ENCODE data around the gene PNPLA4. TPM values are rescaled to one million over a fixed set of nuclear protein-coding genes. Genes with fewer than 3 reads are reported as not detected.

The PNPLA4 gene
- total RNA-seq, 2 donors from 2014 or later = 0.95 to 11.6 TPM

DNA sequence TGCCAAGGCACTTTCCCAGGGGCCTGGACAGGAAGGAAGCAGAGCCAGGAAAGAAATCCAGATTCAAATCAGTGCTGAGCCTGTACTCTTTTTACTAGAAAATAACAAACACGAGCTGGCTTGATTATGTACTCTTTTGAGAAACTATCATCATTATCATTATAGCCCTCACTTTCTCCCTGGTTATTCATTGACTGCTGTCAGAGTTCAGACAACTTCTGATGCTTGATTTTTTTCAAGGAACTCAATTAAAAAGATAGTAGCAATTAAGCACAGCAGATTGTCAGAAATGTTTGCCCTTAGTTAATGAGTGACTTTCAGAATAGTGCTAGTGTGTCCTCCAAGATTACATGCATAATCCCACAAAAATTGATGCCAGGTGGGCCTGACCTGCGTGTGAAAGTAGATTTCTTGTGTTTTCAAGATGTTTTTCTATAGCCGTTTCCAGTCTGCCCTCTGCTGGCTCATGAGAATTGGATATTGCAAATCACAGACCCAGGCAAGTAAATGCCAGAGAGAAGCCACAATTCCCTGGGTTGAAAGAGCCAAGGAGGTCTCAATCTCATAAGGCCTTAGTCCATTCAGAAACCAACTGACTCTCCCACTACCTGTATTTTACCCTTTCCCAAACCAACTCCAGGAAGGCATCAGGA lies 14.3 kb upstream of the PNPLA4 start:
- ATAC-seq (ENCODE audit: insufficient number of reproducible peaks, low FRiP score, low read depth) (no peak), DNase-seq (ENCODE audit: low spot score) (no peak)
- H3K27me3 ChIP-seq (replicated peaks; ENCODE audit: insufficient read depth) = no peaks in the 10 kb centered on the region
- no peaks in the 10 kb centered on the region for H3K9me3 ChIP-seq
- H3K4me3 ChIP-seq = no peak overlapping the region
- TF ChIP-seq, protein P1, sequence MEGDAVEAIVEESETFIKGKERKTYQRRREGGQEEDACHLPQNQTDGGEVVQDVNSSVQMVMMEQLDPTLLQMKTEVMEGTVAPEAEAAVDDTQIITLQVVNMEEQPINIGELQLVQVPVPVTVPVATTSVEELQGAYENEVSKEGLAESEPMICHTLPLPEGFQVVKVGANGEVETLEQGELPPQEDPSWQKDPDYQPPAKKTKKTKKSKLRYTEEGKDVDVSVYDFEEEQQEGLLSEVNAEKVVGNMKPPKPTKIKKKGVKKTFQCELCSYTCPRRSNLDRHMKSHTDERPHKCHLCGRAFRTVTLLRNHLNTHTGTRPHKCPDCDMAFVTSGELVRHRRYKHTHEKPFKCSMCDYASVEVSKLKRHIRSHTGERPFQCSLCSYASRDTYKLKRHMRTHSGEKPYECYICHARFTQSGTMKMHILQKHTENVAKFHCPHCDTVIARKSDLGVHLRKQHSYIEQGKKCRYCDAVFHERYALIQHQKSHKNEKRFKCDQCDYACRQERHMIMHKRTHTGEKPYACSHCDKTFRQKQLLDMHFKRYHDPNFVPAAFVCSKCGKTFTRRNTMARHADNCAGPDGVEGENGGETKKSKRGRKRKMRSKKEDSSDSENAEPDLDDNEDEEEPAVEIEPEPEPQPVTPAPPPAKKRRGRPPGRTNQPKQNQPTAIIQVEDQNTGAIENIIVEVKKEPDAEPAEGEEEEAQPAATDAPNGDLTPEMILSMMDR (IDR thresholded peaks at IDR 0.05) = no peak
- no peaks in the 10 kb centered on the region for H3K36me3 ChIP-seq
- no peaks in the 10 kb centered on the region for H3K4me1 ChIP-seq (ENCODE audit: control insufficient read depth in 1 of 2, low read depth in 2 of 2)
- H3K27ac ChIP-seq = no peak overlapping the region

DNA sequence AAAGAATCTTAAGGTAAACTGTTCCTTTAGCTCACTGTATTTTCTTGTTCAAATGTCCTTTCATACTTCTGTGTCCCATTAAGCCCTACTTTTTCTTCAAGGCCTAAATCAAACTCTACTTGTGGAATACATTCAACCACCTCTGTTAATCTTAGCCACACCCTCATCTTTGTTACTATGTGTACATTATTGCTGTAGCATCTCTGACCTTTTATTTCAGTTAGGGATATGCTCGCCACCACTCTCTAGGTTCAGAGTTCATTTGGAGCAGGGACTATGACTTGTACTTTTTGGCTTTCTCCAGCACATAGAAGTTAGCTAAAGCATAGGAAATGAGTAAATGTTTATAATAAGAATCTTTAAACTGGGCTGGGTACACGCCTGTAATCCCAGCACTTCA lies 6.8 kb upstream of the PNPLA4 start:
- DNase-seq (ENCODE audit: low spot score) (no peak), ATAC-seq (ENCODE audit: insufficient number of reproducible peaks, low FRiP score, low read depth) (no peak)
- no peaks in the 10 kb centered on the region for H3K27me3 ChIP-seq (replicated peaks; ENCODE audit: insufficient read depth)
- no peak overlapping the region for H3K4me3 ChIP-seq
- H3K4me1 ChIP-seq (ENCODE audit: control insufficient read depth in 1 of 2, low read depth in 2 of 2) = no peaks in the 10 kb centered on the region
- TF ChIP-seq, protein P1 (IDR thresholded peaks at IDR 0.05) = no peak
- no peaks in the 10 kb centered on the region for H3K36me3 ChIP-seq
- H3K9me3 ChIP-seq = no peaks in the 10 kb centered on the region
- no peak overlapping the region for H3K27ac ChIP-seq

DNA sequence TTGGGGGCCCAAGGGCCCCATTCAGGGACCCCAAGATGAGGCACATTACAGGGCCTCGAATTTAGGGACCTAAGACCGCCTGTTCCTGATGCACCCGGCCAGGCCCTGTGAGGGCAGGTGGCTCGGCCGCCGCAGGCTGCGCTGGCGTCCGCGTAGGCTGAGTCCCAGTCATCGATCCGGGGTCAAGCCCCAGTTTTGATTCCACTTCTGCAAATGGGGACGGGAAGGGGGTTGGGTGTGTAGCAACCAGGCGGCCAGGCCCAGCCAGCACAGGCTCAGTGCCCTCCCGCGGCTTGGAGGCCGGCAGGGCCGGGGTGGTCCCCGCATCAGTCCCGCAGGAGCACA lies 327 bp downstream of the PNPLA4 start:
- TF ChIP-seq, protein P1 (IDR thresholded peaks at IDR 0.05) = no peak
- no peak for DNase-seq (ENCODE audit: low spot score)
- no peaks in the 10 kb centered on the region for H3K36me3 ChIP-seq
- peak overlapping the region; percentile 78 for H3K4me3 ChIP-seq
- no peaks in the 10 kb centered on the region for H3K27me3 ChIP-seq (replicated peaks; ENCODE audit: insufficient read depth)
- no peak for ATAC-seq (ENCODE audit: insufficient number of reproducible peaks, low FRiP score, low read depth)
- H3K9me3 ChIP-seq = no peaks in the 10 kb centered on the region
- no peaks in the 10 kb centered on the region for H3K4me1 ChIP-seq (ENCODE audit: control insufficient read depth in 1 of 2, low read depth in 2 of 2)
- peak overlapping the region in 1 of 2 donors; percentile 49 for H3K27ac ChIP-seq

DNA sequence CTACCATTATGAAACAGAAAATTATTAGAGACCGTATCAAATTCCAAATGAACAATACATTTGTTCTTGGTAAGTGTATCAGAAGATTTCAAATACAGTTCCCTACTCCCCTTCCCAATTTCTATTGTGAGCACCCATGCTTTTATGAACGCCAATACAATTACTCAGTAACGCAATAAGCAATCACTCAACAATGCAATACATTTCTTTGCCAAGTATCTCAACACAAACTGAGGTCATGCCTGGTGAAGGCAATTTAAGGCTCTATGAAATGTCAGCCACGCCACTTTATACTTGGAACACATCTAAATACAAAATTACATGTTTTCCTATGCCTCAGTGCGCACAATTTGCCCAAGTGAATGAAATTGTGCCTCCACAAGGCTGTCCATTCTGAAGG lies 712 bp downstream of the PNPLA4 start:
- TF ChIP-seq, protein P1 (IDR thresholded peaks at IDR 0.05) = no peak
- peak overlapping the region in 1 of 2 donors; percentile 49 for H3K27ac ChIP-seq
- H3K27me3 ChIP-seq (replicated peaks; ENCODE audit: insufficient read depth) = no peaks in the 10 kb centered on the region
- no peaks in the 10 kb centered on the region for H3K36me3 ChIP-seq
- no peaks in the 10 kb centered on the region for H3K9me3 ChIP-seq
- no peaks in the 10 kb centered on the region for H3K4me1 ChIP-seq (ENCODE audit: control insufficient read depth in 1 of 2, low read depth in 2 of 2)
- ATAC-seq (ENCODE audit: insufficient number of reproducible peaks, low FRiP score, low read depth) = no peak
- DNase-seq (ENCODE audit: low spot score) = no peak
- H3K4me3 ChIP-seq = peak overlapping the region; percentile 78

DNA sequence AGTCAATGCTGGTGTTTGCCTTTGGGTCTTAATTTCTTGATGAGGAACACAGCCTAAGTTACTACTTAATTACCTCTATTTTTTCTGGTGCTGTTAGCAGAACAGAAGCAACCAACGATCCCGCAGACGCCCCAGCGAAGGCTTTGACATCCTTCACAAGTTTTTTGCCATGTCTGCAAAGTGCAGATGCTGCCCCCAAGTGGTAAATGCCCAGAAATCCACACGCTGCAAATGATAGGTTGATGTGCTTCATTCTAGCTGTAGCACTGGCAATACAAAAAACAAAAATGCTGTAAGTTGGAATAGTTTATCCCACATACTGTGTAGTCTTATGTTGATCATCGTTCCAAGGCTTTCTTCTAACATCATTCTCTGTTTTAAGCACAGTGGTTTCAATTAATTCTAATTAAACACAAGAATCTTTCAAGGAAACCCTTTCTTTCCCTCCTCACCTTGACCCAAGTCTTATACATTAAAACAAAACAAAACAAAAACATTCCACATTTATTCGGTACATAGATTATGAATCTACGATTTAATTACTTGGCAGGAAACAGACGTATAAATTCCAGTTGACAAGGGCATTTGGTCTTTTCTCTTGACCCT lies 1.2 kb downstream of the PNPLA4 start:
- DNase-seq (ENCODE audit: low spot score) = no peak
- H3K36me3 ChIP-seq = no peaks in the 10 kb centered on the region

More for the DNA sequence above, 1.2 kb downstream of the PNPLA4 start:
- TF ChIP-seq, protein P1 (IDR thresholded peaks at IDR 0.05) = peak; percentile 22
- Histone ChIP-seq H3K9me3 (no peaks in the 10 kb centered on the region), H3K27me3 (replicated peaks; ENCODE audit: insufficient read depth) (no peaks in the 10 kb centered on the region), H3K4me3 (no peak overlapping the region), H3K27ac (no peak overlapping the region), H3K4me1 (ENCODE audit: control insufficient read depth in 1 of 2, low read depth in 2 of 2) (no peaks in the 10 kb centered on the region)
- ATAC-seq (ENCODE audit: insufficient number of reproducible peaks, low FRiP score, low read depth) = no peak
